Measurements from ENCODE around the gene NPL.

GRCh38 chr1:182811975-182812722, 22.6 kb downstream of the NPL start:
- TF ChIP-seq CTCF (IDR thresholded peaks at IDR 0.05), result no peak
- TF ChIP-seq POLR2A (IDR thresholded peaks at IDR 0.05), result no peak
- TF ChIP-seq POLR2AphosphoS5 (IDR thresholded peaks at IDR 0.05), result no peak
